GM04503 (cell line): ENCODE measurements around the gene TM4SF20.
A peak's percentile ranks its signal among the peaks of the same experiment; 100 is the strongest.
"Not testable (repeated sequence)": the region's sequence is repeated elsewhere in the genome, so short reads cannot be mapped to it uniquely, and the experiment has no call there.

Experiments
- DNase-seq: peaks from one replicate; pipeline ENCODE4 v3.0.0-alpha.2; 2012; ENCODE audit warnings: low read depth

The TM4SF20 gene

GRCh38 chr2:227367427-227367795 lies 11.7 kb downstream of the TM4SF20 start:
- DNase-seq: no peak

- DNase-seq: peak; percentile 64
Measured at GRCh38 chr2:227366769-227367426, 12.2 kb downstream of the TM4SF20 start.

DNA sequence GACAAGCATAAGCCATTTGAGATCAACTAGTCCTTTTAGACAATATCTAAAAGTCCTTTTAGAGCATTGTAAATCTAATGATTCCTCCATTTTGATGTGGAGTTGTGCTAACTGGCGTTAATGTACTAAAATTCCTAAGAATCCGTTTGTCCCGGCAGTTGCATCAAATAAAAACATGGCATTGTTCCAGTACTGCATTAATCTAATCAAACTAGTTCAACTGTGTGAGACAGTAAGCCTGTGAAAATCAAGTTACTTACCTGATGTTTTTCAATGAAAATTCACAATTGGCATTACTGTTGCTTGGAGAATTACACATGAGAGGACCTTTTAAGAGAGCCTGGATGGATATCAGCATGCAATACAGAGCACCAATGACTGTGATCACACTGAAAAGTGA lies 13.3 kb downstream of the TM4SF20 start:
- DNase-seq: no peak

GRCh38 chr2:227364585-227365263 lies 14.4 kb downstream of the TM4SF20 start:
- not testable (repeated sequence) for DNase-seq

GRCh38 chr2:227363756-227364155 lies 15.3 kb downstream of the TM4SF20 start:
- no peak for DNase-seq

- DNase-seq: no peak
Measured at GRCh38 chr2:227360351-227360750, 18.8 kb downstream of the TM4SF20 start.

GRCh38 chr2:227351639-227352038 lies 27.5 kb downstream of the TM4SF20 start:
- no peak for DNase-seq

GRCh38 chr2:227349989-227350612 lies 29.0 kb downstream of the TM4SF20 start:
- no peak for DNase-seq

- no peak for DNase-seq
Measured at GRCh38 chr2:227348324-227348723, 30.8 kb downstream of the TM4SF20 start.

- no peak for DNase-seq
Measured at GRCh38 chr2:227347117-227347516, 32.0 kb downstream of the TM4SF20 start.

- no peak for DNase-seq
Measured at GRCh38 chr2:227344231-227344630, 34.9 kb downstream of the TM4SF20 start.

DNA sequence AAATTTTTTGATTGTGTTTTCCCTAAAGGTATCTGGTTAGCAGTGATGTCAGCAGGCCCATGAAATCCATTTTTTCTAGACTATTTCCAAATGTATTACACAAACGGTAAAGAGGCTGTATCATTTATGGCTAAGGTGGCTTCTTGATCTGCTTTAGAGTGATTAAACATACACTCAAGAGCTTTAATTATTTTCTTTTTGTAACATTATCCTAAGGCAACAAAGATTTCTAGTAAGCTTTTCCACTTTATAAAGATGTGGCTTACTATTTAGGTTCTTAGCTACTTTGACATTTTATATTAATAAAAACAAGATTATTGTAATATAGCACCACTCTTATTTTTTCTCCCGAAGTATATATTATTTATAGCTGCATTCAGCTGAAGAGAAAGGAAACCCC lies 37.6 kb downstream of the TM4SF20 start:
- DNase-seq: no peak

DNA sequence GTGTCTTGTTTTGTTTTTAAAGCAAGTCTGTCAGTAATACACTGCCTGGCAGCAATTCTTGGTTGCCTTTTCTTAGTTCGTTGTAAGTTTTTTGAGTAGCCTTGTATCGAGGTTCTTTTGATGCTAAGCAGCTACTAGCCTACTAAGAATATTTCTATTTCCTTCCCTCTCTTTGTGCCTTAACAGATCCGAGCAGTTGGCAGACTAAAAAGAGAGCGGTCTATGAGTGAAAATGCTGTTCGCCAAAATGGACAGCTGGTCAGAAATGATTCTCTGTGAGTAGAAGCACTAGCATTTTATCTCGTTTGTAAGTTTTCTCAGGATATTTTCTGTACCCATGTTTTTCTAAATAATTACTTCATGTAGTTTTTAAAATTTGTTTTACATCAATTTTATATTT lies 39.0 kb downstream of the TM4SF20 start:
- DNase-seq: no peak

GRCh38 chr2:227339098-227339599 lies 40.0 kb downstream of the TM4SF20 start:
- DNase-seq: no peak

- no peak for DNase-seq
Measured at GRCh38 chr2:227337442-227337841, 41.7 kb downstream of the TM4SF20 start.

DNA sequence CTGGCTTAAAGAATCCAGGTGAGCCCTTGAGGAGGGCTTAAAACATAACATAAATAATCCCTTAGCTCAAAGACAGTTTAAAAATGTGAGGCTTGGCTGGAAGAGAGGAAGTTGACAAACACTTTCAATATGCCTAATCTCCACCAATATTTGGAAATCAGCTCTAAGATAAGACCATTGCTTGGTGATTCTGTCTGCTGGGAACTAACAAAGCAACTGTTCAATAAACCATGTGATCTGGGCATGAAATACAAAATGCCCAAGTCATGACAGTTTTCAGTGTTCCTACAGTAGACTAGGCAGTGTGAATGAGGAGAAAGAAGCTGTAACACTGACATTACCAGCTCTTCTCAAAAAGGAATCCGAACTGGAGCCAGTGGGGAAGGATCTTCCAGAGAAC lies 43.4 kb downstream of the TM4SF20 start:
- DNase-seq: no peak

GRCh38 chr2:227326783-227327182 lies 52.3 kb downstream of the TM4SF20 start:
- no peak for DNase-seq

DNA sequence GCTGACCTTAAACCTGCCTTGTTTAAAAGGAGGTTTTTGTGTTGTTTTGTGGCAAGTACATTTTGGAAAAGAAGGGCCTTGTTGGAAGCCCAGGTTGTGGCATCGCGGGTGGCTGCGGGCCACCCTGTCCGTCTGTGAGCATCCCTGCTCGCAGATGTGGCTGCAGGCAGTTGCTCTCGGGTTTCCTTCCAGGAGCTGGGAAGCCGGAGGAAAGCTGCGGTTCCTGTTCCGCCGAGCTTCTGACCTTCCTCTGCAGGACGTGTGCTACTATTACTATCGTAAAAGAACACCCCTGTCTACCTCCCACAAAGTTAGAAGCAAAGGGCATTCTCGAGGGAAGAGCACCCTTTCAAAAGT lies 53.3 kb downstream of the TM4SF20 start:
- DNase-seq: no peak

DNA sequence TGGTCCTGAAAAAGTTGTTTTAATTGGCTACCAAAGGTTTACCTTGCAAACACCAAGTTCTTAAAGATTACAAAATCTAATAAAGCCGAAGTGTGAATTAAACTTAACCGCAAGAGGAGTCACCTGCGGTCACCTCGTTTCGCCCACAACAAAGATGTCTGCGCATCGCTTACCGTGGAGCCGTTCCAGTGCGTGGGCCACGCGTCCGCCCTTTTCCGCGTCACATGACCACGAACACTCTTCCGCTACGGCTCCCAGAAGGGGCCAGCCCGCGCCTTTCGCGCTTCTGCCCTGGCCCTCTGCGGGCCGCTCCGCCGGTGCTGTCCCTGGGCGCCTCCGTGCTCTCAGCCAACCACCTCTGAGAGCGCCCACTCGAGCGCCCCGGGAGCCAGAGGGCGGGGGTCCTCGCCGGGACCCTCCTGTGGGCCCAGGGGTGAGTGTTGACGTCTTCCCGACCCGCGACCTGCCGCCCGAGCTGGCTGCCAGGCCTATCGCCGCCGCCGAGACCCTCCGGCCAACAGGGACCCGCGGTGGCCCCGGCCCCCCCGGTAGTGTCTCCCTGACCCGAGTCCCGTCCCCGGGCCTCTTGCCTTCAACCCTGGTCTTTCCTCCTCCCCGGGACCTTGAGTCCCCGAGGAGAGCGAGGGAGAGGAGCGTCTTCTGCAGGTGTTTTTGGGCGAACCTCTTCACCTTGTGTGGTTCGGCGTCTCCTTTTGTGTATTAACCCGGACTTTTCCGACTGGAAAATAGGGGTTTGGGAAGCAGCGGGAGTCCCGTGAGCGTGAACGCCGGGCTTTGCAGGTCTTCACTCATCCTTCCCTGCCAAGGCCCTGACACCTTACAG lies 53.9 kb downstream of the TM4SF20 start, which contains the start of gene MFF:
Gene MFF (plus strand): TSS at position 257 of the 844 bp plus-strand sequence. CDS start 5,415 bp downstream, outside the sequence.
- peak; percentile 54 for DNase-seq

GRCh38 chr2:227324642-227324994 lies 54.5 kb downstream of the TM4SF20 start:
- no peak for DNase-seq

GRCh38 chr2:227323818-227324217 lies 55.3 kb downstream of the TM4SF20 start:
- no peak for DNase-seq

DNA sequence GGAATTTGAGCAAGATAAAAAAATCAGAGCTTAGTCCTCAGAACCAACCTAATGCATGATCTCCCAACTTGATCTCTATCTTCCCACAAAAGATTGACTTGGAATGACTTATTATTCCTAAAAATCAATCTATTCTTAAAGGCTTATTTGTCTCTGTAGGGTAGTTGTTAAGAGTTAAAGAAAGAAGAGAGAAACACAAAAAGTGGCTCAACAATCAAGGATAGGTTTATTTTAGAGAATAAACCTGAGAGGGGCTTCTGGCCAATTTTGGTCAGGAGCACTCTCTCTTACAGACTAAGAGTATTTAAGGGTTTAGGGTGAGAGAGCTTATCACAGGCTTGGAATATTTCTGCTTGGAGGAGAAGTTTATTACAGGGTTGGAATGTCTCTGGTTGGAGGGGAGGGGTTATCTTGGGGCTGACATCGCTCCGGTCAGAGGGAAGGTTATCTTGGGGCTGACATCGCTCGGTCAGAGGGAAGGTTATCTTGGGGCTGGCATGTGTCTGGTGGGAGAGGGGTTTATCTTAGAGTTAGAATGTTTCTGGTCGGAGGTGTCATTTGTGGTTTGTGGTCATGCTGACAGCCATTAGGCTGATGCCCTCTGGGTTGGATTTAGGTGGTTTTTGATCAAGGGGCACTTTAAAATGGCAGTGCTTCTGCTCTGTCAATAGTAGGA lies 56.4 kb downstream of the TM4SF20 start:
- DNase-seq: no peak
